ENCODE data around the gene NUDT8.
"Not testable (repeated sequence)": the region's sequence is repeated elsewhere in the genome, so short reads cannot be mapped to it uniquely, and the experiment has no call there.

The NUDT8 gene, protein sequence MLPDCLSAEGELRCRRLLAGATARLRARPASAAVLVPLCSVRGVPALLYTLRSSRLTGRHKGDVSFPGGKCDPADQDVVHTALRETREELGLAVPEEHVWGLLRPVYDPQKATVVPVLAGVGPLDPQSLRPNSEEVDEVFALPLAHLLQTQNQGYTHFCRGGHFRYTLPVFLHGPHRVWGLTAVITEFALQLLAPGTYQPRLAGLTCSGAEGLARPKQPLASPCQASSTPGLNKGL

DNA sequence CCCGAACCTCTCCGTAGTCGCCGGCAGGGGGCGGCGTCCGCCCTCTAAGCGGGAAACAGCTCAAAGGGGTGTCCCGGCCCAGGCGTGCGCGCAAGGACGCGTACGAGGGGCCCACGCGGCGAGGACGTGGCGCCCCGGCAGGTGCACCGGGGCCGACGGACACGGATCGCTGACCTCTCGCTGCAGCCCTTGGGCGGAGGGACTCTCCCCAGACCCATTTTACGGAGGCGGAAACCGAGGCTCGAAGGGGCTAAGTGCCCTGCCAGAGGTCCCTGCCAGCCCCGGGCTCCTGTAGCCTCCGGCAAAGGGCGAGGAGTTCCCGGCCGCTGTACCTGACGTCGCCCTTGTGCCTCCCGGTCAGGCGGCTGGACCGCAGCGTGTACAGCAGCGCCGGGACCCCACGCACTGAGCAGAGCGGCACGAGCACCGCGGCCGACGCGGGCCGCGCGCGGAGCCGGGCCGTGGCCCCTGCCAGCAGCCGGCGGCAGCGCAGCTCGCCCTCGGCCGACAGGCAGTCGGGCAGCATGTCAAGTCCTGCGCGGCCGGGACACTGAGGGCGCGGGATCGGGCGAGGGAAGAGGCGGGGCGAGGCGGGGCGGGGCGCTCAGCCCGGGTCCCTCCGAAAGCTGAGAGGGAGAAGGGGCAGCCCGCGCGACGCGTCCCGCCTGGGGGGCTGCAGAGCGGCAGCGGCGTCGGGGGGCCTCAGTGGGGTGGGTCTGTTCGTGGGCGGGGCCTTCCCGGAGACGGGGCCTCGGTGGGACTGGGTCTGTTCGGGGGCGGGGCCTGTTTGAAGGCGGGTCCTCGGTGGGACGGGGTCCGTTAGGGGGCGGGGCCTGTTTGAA is at the start of gene NUDT8:
TSS of gene NUDT8 (minus strand) at position 552 of the 842 bp plus-strand sequence. CDS start at position 526, 26 bp downstream.
- peak; percentile 11 for DNase-seq

DNA sequence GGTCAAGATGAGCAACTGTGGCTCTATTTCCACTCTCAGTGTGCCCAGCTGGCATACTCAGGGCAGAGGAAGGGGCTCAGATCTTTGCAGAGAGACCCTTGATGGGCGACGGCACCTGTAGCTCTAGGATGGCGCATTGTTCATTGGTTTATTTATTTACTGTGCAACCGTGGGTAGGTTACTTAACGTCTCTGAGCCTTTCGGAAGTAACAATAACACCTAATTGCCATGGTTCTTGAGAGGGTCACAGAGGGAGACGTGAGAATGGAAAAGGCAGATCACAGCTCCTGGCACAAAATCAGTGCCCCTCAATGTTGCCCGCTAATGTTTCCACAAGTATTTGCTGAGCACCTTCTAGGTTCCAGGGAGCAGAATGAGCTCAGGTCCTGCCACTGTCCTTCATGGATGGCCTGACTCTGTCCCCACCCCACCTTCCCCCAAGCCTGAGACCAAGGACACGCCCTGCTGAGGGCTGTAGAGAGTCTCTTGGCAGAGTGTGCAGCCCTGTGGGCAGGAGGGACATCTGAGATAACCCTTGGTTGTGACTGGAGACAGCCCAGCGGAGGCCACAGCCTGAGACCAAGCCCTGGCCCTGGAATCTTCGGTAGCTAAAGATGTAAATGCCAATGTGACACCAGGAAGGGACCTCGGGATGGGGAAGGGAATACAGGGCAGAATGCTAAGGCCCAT is 45.5 kb upstream of the NUDT8 start:
- no peak for DNase-seq

DNA sequence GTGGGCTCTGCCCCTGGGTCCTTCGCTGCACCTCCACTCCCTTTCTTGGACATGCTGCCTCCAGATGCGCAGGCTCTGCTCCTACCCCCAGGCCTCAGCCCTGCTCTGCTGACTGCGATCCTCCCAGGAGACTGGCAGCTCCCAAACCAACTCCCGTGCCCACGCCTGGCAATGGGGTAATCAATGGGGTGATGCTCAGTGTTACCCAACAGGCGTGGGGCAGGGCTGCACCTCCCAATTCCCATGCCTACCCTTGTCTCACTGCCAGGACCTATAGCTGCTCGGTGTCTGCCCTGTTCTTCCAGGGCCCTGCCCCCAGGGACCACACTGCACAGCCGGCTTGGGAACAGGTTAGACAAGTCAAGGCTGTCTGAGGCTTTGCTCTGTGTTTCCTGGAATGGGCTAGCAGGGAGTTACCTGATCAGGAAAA is 44.7 kb upstream of the NUDT8 start, which contains the start of gene ALDH3B2:
TSS of gene ALDH3B2 (minus strand) at position 182 of the 430 bp plus-strand sequence. CDS start 7,688 bp downstream, outside the sequence.
- no peak for DNase-seq

DNA sequence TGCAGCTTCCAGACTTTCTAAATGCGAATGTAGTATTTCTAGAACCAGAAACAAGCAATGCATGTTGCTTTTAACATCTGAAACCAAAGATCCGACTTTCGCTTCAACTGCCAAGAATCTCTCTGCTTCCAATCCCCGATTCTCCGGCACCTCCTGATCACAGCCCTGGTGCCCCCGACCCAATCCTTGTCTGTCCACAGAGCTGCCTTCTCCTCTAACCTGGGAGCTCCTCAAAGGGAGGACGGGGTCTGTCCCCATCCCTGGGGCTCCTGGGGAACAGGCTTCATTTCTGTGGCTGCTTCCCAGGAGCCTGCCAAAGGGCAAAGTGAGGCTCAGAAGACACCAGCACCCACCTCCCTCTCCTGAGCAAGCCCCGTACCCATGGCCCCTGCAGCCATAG is 44.2 kb upstream of the NUDT8 start:
- no peak for DNase-seq

- DNase-seq, result no peak
Observed at GRCh38 chr11:67673358-67673757, 43.6 kb upstream of the NUDT8 start.

DNA sequence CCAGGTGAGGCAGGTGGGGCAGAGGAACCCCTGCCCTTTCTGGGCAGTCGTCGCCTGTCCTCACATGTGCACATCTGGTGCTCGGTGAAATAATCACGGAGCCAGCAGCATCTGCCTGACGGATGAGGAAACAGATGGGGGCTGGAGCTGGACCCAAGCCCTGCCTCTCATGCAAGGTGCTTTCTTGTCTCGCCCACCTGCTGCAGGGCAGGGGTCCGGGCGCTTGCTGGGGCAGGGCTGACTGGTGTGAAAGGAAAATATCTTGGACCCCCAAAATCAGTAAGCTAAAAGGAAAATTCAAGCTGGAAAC is 41.4 kb upstream of the NUDT8 start:
- DNase-seq, result no peak

- DNase-seq, result no peak
Observed at GRCh38 chr11:67670316-67671210, 40.8 kb upstream of the NUDT8 start.

DNA sequence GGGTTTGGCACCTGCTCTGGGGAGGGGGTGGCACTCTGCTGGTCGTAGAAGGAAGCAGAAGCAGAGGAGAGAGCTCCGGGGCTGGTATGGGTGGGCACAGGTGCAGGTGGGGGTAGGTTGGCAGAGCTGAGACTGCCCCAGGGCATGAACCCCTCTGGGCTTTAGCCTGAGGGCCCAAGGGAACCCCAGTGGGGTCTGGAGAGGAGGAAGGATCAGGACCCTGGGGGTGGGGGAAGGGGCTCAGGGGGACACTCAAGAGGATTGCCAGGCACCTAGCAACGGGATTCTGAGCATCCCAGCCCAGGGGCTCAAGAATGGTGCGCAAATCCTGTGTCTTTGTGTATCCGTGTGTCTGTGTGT is 38.4 kb upstream of the NUDT8 start:
- no peak for DNase-seq

- no peak for DNase-seq
Observed at GRCh38 chr11:67667490-67668191, 37.9 kb upstream of the NUDT8 start.

- no peak for DNase-seq
Observed at GRCh38 chr11:67666676-67667489, 37.1 kb upstream of the NUDT8 start.

DNA sequence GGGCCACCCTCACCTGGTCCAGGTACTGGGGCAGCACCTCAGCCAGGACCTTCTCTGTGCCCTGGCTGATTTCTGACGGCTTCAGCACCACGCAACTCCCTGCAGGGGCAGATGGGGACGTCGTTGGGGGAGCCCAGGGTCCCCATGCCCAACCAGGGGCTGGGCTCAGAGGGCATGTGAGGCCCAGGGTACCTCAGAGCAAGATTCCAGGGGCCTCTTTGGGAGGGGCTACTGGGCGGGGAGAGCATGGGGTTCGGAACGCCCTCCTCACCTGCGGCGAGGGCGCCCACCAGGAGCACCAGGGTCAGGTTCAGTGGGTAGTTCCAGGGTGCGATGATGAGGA is 36.5 kb upstream of the NUDT8 start:
- no peak for DNase-seq

DNA sequence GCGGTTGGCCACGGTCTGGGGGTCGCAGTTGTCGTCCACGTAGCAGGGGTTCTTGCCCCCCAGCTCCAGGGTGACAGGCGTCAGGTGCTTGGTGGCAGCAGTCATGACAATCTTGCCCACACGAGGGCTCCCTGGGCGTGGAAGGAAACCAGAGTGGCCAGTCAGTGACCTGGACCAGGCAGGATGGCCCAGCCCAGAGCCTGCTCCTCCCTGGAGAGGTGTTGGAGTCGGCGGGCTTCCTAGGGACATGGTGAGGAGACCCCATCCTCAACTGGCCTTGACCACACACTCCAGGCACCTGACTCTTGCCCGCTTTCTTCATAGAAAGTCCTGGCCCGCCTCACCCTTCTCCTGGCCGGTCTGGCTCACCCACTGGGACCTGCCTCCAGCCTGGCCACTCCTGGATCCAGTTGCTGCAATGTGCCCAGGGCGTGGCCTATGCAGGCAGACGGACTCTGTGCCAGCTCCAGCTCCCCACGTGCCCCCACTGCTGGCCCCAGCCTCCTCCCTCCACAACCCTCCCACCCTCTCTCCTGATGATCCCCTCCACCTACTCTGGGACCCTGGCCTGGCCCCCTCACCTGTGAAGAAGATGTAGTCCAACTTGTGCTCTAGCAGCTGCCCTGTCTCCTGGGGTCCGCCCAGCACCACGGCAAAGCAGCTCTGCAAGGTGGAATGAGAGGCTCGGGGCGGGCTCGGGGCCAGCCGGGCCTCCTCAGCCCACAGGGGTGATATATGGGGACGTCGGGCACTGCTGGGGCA is 36.0 kb upstream of the NUDT8 start:
- DNase-seq, result no peak

- no peak for DNase-seq
Observed at GRCh38 chr11:67664696-67665540, 35.2 kb upstream of the NUDT8 start.

DNA sequence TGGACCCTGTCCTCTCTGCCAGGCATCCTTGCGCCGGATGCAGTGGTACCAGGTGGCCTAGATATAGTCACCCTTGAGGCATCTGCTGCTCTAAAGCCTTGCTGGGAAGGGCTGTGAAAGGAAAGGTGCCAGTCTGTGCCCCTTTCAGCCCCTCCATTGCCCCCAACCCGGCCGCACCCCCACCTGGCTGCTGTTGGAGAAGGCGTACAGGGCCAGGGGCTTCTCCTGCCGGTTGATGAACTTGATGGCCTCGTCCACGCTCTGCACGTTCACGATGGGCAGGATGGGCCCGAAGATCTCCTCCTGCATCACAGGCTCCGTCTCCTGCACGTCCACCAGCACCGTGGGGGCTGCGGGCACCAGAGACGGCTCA is 34.5 kb upstream of the NUDT8 start:
- DNase-seq, result no peak

DNA sequence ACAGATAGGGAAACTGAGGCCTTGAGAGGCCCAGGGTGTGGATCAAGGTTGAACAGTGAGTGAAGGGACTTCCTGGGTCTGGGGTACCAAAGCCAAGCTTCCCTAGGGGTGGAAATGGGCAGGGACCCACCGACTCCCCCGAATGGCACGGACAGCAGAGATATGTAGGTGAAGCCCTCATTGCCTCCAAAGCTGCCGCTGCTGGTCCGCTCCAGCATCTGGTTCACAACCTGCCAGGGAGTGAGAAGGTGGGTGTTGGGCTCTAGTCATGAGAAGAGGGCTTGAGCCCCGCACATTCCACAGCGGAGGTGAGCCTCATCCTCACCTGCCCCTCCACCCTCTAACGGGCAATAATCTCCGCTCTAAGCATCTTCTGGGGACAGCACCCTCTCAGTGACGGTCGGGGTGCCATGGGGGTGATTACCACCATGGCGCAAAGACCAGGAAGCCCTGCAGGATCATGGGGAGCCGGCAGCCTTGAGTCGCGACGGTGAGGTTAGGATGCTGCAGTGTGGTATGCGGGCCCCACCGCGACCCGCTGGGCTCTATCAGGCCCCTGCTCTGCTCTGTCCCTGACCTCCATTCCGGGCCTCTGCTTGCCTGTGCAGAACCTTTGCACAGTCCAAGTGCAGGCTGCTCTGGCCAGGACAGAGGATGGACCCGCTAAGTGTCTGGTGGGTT is 33.9 kb upstream of the NUDT8 start:
- DNase-seq, result no peak

DNA sequence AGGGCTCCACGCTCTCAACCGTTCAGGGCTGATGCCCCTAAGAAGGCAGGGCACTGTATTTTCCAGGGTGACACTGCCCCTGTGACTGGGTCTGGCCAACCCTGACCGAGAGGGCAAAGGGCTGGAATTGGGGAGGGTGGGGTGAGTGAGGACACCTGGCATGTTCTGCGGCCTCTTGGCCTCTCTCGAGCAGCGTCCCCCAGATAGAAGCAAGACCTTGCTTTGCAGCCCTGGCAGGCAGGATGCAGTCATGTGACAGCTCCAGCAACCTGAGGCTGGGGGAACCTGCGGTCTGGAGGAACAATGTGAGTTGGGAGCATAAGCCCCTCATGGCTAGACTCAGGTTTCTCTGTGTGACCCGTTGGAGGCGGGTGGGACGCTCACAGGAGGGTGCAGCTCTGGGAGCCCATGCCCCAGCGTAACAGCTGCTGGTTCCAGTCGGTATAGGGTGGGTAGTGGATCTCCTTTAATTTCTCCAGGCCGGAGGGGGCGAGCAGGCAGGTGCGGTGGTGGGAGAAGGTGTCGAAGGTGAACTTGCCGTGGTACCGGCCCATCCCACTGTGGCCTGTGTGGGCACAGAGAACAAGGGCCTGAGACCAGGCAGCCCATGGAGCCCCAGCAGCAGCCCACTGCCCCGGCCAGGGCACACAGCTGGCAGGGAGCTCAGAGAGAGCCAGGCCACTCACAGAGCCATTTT is 33.2 kb upstream of the NUDT8 start:
- DNase-seq, result no peak

GRCh38 chr11:67662142-67662834 is 32.6 kb upstream of the NUDT8 start:
- no peak for DNase-seq

- DNase-seq, result not testable (repeated sequence)
Observed at GRCh38 chr11:67660752-67661151, 31.0 kb upstream of the NUDT8 start.

Measured in NCI-H187 treated with DMSO at 0.1 percent for 48 hours (cell line).